Left cardiac atrium (tissue), 4 donors: Measurements from ENCODE around the gene EYS. TPM values are rescaled to one million over a fixed set of nuclear protein-coding genes. Genes with fewer than 3 reads are reported as not detected.
"Not testable (repeated sequence)": the region's sequence is repeated elsewhere in the genome, so short reads cannot be mapped to it uniquely, and the experiment has no call there.

Source experiments
- ATAC-seq, 2 donors: fragments of 200-7000 bp; cut with Tn5 transposase; one replicate each; pipeline ENCODE4 v1.9.1; 2020; ENCODE audit warnings: mild to moderate bottlenecking in 2 of 2, moderate library complexity in 2 of 2
- DNase-seq: peaks from one replicate; pipeline ENCODE4 v3.0.0-alpha.2; 2020
- intact Hi-C, 2 donors: fragments of 100-400 bp; cut with DNase I; formaldehyde crosslinking; loops; one replicate each; pipeline versions ENCODE4 v1.14.1 to v1.15.1; 2022 to 2023
- total RNA-seq, 2 donors: library from RNA; stranded (reverse); fragmentation: NEBNext Ultra II Directional; extraction: Animal tissue kit (Norgen Biotek cat#: 25700); gene quantifications; one replicate each; pipeline ENCODE4 v1.2.1, GENCODE V29; 2021
- donor health status: DM: no; HTN: yes; CAD: no.
- donor health status: DM: no; HTN: yes; CAD: no; lungs with severe emphysema.
- donor health status: DM: yes; HTN: yes; CAD: no.
- donor health status: Dilated cardiomyopathy.

EYS gene
- total RNA-seq, 2 donors from 2014 or later, result 0.44 TPM; not detected in 1

- intact Hi-C loops, result no loop called here
- DNase-seq (no peak), ATAC-seq (no peak)
These were observed 1914.1 kb downstream of the EYS start for GRCh38 chr6:63792736-63793464.

DNA sequence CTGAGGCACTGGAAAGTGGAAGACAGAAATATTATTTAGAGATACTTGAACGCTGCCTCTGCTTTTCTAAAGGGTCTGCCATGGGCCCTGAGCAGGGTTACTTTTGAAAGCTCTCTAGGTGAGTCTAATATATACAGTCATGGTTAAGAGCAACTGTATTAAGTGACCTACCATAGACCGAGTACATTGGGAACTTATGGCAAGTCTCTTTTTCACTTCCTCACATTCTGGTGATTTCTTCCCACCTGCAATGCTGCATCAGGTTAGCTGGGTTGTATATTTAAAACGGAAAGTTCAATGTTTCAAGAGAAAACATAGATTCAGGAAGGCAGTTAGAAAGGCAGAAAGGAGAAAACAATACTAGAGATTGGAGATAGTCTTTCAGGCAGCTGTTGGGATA is 1916.7 kb downstream of the EYS start:
- no peak for DNase-seq
- intact Hi-C loops, result no loop called here

GRCh38 chr6:63789699-63790098 is 1917.3 kb downstream of the EYS start:
- ATAC-seq (no peak), DNase-seq (no peak)
- intact Hi-C loops, result no loop called here

More for the DNA sequence above, 1916.7 kb downstream of the EYS start:
- no peak for ATAC-seq

DNA sequence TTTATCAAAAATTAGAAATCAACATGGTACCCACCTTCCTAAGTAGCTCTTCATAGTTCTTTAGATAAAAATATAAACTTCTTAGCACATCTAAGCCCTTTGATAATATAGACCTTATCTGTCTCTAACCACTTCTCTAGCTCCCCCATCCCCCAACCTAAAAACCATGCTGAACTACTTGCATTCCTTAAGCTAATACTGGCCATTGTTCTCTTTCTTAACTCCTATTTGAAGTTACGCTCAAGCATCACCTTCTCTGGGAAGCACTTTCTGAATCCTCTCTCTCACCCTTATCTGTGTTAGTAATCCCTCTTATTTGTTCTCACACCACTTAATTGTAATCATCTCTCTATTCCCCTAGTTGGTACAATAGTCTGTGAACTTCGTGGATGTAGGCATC is 1918.5 kb downstream of the EYS start:
- no peak for ATAC-seq
- intact Hi-C loops, result no loop called here
- no peak for DNase-seq

GRCh38 chr6:63787021-63787420 is 1920.0 kb downstream of the EYS start:
- DNase-seq (no peak), ATAC-seq (no peak)
- intact Hi-C loops, result no loop called here

GRCh38 chr6:63785006-63785405 is 1922.0 kb downstream of the EYS start:
- DNase-seq, result no peak
- ATAC-seq, result no peak

DNA sequence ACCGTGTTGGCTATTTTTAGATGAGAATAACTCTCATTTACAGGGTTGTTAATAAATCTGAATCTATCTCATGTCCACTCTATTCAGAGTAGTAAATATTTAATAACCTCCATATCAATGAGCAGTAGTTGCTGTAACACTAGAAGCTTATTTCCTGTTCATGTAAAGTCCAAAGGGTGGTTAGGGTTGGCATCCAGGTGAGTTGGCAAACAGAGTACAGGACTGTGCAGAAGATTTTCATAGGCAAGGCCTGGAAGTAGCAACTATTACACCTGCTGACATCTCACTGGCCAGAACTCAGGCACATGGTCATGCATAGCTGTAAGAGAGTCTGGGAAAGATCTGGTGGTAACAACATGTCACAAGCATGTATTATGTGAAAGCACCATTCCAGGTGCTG is 1923.9 kb downstream of the EYS start:
- intact Hi-C loops, result no loop called here
- DNase-seq (no peak), ATAC-seq (no peak)

More at GRCh38 chr6:63785006-63785405, 1922.0 kb downstream of the EYS start:
- intact Hi-C loops, result no loop called here

GRCh38 chr6:63774961-63775360 is 1932.1 kb downstream of the EYS start:
- intact Hi-C loops, result no loop called here
- no peak for DNase-seq
- no peak for ATAC-seq

DNA sequence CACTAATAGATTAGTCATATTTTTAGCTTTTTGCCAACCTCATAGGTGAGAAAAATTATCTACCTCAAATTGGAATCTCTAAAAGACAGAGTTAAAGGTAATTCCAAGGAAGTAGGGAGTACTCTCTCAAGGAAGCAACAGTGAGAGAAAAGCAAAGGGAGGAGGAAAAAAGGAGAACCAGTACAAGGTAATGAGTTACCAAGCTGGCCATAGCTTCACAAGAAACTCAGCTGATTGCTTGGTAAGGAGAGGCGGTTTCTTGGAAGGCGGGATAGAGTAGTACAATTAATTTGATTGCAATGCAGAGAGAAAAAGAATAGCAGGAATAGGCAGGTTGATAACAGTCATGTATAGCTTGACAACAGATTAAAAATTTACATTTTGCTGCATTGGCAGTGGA is 1933.8 kb downstream of the EYS start:
- DNase-seq (no peak), ATAC-seq (no peak)
- intact Hi-C loops, result no loop called here

DNA sequence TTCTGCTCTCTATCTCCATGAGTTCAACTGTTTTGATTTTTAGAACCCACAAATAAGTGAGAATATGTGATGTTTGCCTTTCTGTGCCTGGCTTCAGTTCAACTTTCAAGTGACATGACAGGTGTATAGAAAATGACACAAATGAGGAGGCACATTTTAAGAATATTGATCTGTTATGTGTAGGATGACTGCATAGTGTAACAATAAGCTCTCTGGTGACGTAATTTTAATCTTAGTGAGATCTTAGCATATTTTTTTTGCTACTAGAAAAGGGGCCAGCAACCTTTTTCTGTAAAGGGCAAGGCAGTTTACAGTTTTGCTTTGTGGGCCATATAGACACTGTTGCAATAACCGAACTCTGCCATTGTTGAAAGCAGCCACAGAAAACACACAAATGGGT is 1941.2 kb downstream of the EYS start:
- intact Hi-C loops, result loop anchor here (2.0 to 10.0 kb wide), 4 partner anchors 167 to 413 kb away; no protein-coding TSS in a partner anchor
- DNase-seq (no peak), ATAC-seq (no peak)

- ATAC-seq (no peak), DNase-seq (no peak)
- intact Hi-C loops, result loop anchor here (2.0 to 10.0 kb wide), 2 partner anchors 166 to 410 kb away; no protein-coding TSS in a partner anchor
These were observed 1942.6 kb downstream of the EYS start for GRCh38 chr6:63764318-63764916.

DNA sequence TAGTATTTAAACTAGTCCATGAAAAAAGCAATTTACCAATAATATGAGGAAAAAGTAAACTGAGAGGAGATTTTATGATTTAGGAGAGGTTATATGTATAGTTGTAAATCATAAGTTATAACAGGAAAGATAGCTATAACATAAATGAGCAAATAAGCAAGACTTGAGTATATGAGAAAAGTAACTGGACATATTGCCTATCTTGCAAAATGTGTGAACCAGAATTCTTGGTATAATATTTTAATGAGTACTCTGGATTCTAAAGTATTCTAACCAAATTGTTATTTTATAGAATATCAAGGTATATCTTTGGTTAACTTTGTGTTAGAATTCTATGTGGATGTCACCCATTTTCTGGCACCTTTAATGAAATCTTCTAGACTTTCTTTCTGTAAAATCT is 1946.8 kb downstream of the EYS start:
- ATAC-seq, result no peak
- DNase-seq, result no peak
- intact Hi-C loops, result loop anchor here in 1 of 2 donors (10.0 kb wide), 1 partner anchor 405 kb away; no protein-coding TSS in a partner anchor

- intact Hi-C loops, result loop anchor here in 1 of 2 donors (10.0 kb wide), 1 partner anchor 405 kb away; no protein-coding TSS in a partner anchor
- DNase-seq (no peak), ATAC-seq (no peak)
These were observed 1947.4 kb downstream of the EYS start for GRCh38 chr6:63759605-63760105.

- DNase-seq, result no peak
- ATAC-seq, result no peak
- intact Hi-C loops, result no loop called here
These were observed 1949.2 kb downstream of the EYS start for GRCh38 chr6:63757826-63758225.

- DNase-seq, intact Hi-C loops, ATAC-seq: not testable (repeated sequence)
These were observed 1949.8 kb downstream of the EYS start for GRCh38 chr6:63757275-63757674.

- intact Hi-C loops, result no loop called here
These were observed 1956.6 kb downstream of the EYS start for GRCh38 chr6:63750400-63750799.

GRCh38 chr6:63745784-63746183 is 1961.2 kb downstream of the EYS start:
- ATAC-seq (no peak), DNase-seq (no peak)
- intact Hi-C loops, result no loop called here

More at GRCh38 chr6:63750400-63750799, 1956.6 kb downstream of the EYS start:
- no peak for DNase-seq
- no peak for ATAC-seq

DNA sequence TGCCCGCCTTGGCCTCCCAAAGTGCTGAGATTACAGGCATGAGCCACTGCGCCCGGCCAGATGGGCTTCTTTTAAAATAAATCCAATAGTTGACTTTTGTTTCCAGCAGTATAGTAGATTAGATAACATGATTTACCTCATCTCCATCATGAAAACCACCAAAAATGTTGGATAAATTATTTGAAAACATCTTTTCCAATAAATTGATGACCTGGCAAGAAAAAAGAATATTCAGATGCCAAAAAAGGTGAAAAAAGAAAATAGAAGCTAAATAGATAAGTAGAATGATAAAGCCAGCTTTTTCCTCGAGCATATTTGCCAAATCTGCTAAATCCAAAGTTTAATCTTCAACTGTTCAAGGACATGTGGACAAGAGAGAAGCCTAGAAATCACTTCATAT is 1962.2 kb downstream of the EYS start:
- intact Hi-C loops, result no loop called here
- DNase-seq (no peak), ATAC-seq (no peak)

GRCh38 chr6:63743691-63744090 is 1963.3 kb downstream of the EYS start:
- ATAC-seq (no peak), DNase-seq (no peak)
- intact Hi-C loops, result no loop called here

DNA sequence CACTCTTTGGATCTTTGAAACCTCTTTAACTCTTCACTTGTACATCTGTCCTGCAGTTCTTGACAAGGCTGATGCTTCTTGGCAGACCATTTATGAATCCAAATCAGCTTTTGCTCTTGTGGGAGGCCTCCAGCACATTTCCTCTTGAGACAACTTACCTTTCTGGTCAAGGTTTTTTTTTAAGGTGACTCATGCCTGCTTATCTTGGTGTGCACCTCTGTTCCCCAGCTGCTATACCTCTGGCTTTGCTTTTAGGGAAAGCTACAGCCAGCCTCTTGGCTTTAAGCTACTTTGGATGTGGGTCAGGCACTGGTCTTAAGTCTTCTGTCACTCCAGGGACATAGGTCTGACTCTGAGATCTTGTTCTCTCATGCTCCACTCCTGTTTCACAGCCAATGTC is 1965.0 kb downstream of the EYS start:
- intact Hi-C loops, result no loop called here
- DNase-seq (no peak), ATAC-seq (peak in 1 of 2 donors; percentile 14)
